Panc1 (cell line): Measurements from ENCODE around the gene PCDH17. TPM values are rescaled to one million over a fixed set of nuclear protein-coding genes. Genes with fewer than 3 reads are reported as not detected.

Source experiments
- ATAC-seq: fragments of 200-7000 bp; cut with Tn5 transposase; 2 replicates; pipeline ENCODE4 v1.9.1; 2020; ENCODE audit warnings: mild to moderate bottlenecking, moderate library complexity
- BruUV-seq: library from RNA; stranded (reverse); fragments of 400-500 nt; replicated peaks from 2 replicates; lab custom pipeline; 2021; lab: Mats Ljungman, UMichigan
- CTCF ChIA-PET: fragments of 300-600 bp; sonication (Branson Sonifier 250); formaldehyde crosslinking; loops from one replicate; lab custom pipeline; 2022; ENCODE audit warnings: antibody characterized with exemption; lab: Charles Lee
- POLR2A ChIA-PET: fragments of 300-600 bp; sonication (Branson Sonifier 250); formaldehyde crosslinking; loops from one replicate; lab custom pipeline; 2022; ENCODE audit warnings: antibody characterized with exemption; lab: Charles Lee
- DNase-seq: peaks from one replicate; pipeline ENCODE4 v3.0.0-alpha.2; 2010; ENCODE audit warnings: low read depth, low spot score
- H3K27ac ChIP-seq: 2 replicates; pipeline ENCODE4 v1.5.1; 2011; ENCODE audit warnings: mild to moderate bottlenecking, low read length, inconsistent platforms
- H3K27me3 ChIP-seq: fragments of 200-500 bp; sonication (Bioruptor generic); 2 replicates; pipeline ENCODE4 v1.6.0; 2014; ENCODE audit warnings: low read length, inconsistent platforms; ENCODE audit not compliant: control insufficient read depth, insufficient read depth
- H3K36me3 ChIP-seq: fragments of 200-500 bp; sonication (Bioruptor generic); 2 replicates; pipeline ENCODE4 v1.5.1; 2014; ENCODE audit warnings: inconsistent platforms, mild to moderate bottlenecking, low read length, moderate library complexity; ENCODE audit not compliant: control insufficient read depth, insufficient read depth
- H3K4me1 ChIP-seq: 2 replicates; pipeline ENCODE4 v1.5.1; 2011; ENCODE audit warnings: inconsistent platforms, mild to moderate bottlenecking, low read length, moderate library complexity; ENCODE audit not compliant: control insufficient read depth, insufficient read depth
- H3K4me3 ChIP-seq, 2 experiments: 2 replicates each; pipeline ENCODE4 v1.5.1; 2011 to 2012; ENCODE audit warnings: low read depth in 2 of 2, low read length in 2 of 2, mild to moderate bottlenecking in 2 of 2, inconsistent platforms in 1 of 2, moderate library complexity in 1 of 2
- H3K9me3 ChIP-seq: fragments of 200-500 bp; sonication (Bioruptor generic); 2 replicates; pipeline ENCODE4 v1.5.1; 2014; ENCODE audit warnings: low read depth, mild to moderate bottlenecking, inconsistent platforms, low read length, moderate library complexity; ENCODE audit not compliant: control insufficient read depth, insufficient read depth
- CTCF ChIP-seq: fragments of 450-650 bp; IDR thresholded peaks from 2 replicates; pipeline ENCODE4 v1.5.1; 2017; ENCODE audit warnings: mild to moderate bottlenecking
- POLR2AphosphoS5 ChIP-seq: IDR thresholded peaks from 2 replicates; pipeline ENCODE4 v1.6.1; 2012; ENCODE audit warnings: mild to moderate bottlenecking, low read depth, low read length, moderate library complexity
- REST ChIP-seq, 2 experiments: IDR thresholded peaks; 2 replicates each; pipeline ENCODE4 v1.6.1; 2011 to 2012; ENCODE audit warnings: low read depth in 2 of 2, control low read depth in 1 of 2, low read length in 1 of 2, mild to moderate bottlenecking in 1 of 2, moderate library complexity in 1 of 2; ENCODE audit not compliant: insufficient read depth in 1 of 2
- SIN3A ChIP-seq: IDR thresholded peaks from 2 replicates; pipeline ENCODE4 v1.6.1; 2012; ENCODE audit warnings: low read depth, mild to moderate bottlenecking, low read length, moderate library complexity, borderline replicate concordance; ENCODE audit not compliant: insufficient read depth
- TCF7L2 ChIP-seq: IDR thresholded peaks from 2 replicates; pipeline ENCODE4 v1.6.1; 2011; ENCODE audit warnings: mild to moderate bottlenecking, low read depth, low read length, inconsistent platforms
- in situ Hi-C: cut with HindIII; loops from 2 replicates; pipeline ENCODE4 v1.10.0; 2016; ENCODE audit warnings: low sequenced_read_pairs, low pct_unique_long_range_greater_than_20kb
- intact Hi-C: fragments of 100-400 bp; cut with micrococcal nuclease; formaldehyde crosslinking; loops from one replicate; pipeline ENCODE4 v1.10.0; 2022; ENCODE audit not compliant: unreplicated experiment
- total RNA-seq: library from RNA; stranded (reverse); gene quantifications from one replicate; pipeline ENCODE4 v1.2.1, GENCODE V29; 2021; ENCODE audit not compliant: unreplicated experiment

Gene PCDH17
- total RNA-seq, 1 experiment from 2014 or later = 0.26 TPM

DNA sequence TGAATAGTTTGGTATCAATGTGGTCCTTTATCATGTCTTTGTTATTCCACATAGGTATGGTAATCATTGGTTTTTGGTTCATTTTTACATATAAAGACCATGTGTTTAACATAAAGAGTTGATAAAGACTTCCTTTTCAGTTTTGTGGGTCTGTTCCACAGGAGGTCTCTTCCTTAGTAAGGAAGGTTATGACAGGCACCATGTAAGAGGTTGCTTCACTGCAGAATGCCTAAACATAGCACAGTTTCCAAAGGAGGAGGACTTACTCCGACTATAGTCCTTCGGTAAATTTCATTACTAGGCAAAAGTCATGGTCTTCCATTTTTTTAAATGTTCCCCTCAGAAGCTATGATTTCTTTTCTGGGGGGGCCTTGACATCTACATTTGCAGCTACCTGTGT is 27.1 kb upstream of the PCDH17 start:
- CTCF ChIA-PET = no interaction called here

GRCh38 chr13:57611969-57612368 is 19.6 kb upstream of the PCDH17 start:
- H3K4me1 ChIP-seq = no peaks in the 10 kb centered on the region
- POLR2A ChIA-PET = no interaction called here
- no TSS peak for BruUV-seq
- no peaks in the 10 kb centered on the region for H3K9me3 ChIP-seq
- H3K4me3 ChIP-seq = no peak overlapping the region
- no peak for TF ChIP-seq REST (IDR thresholded peaks at IDR 0.05; ENCODE audit: insufficient read depth in 1 of 2, low read depth in 2 of 2, low read length in 1 of 2)
- TF ChIP-seq TCF7L2 = no peak
- no peak for TF ChIP-seq SIN3A
- TF ChIP-seq CTCF = no peak
- TF ChIP-seq POLR2AphosphoS5 = no peak
- ATAC-seq = no peak
- H3K36me3 ChIP-seq = no peaks in the 10 kb centered on the region; the same call in 1 of the 2 replicates
- intact Hi-C loops (no loop called here), in situ Hi-C loops (no loop called here)
- CTCF ChIA-PET = interaction anchor here (1.0 kb wide), 1 partner anchor 1238 kb away, joined by 3 read pairs; no protein-coding TSS in a partner anchor
- no peak for DNase-seq
- no peaks in the 10 kb centered on the region for H3K27me3 ChIP-seq
- no peak overlapping the region for H3K27ac ChIP-seq

More for the DNA sequence above, 27.1 kb upstream of the PCDH17 start:
- DNase-seq = no peak
- Histone ChIP-seq H3K4me1 (no peaks in the 10 kb centered on the region), H3K9me3 (no peaks in the 10 kb centered on the region), H3K36me3 (no peaks in the 10 kb centered on the region), H3K4me3 (no peak overlapping the region), H3K27ac (no peak overlapping the region), H3K27me3 (no peaks in the 10 kb centered on the region)
- ATAC-seq = no peak
- intact Hi-C loops (no loop called here), in situ Hi-C loops (no loop called here)
- TF ChIP-seq TCF7L2 (no peak), SIN3A (no peak), REST (IDR thresholded peaks at IDR 0.05; ENCODE audit: insufficient read depth in 1 of 2, low read depth in 2 of 2, low read length in 1 of 2) (no peak), POLR2AphosphoS5 (no peak), CTCF (no peak)
- POLR2A ChIA-PET = no interaction called here
- no TSS peak for BruUV-seq
